Thyroid gland (tissue), 4 donors: ENCODE data around the gene OR4D6.

Experiments
- POLR2A ChIP-seq, 2 donors: fragments of 450-650 bp; IDR thresholded peaks; one replicate each; pipeline ENCODE4 v1.6.1; 2017; ENCODE audit warnings: antibody characterized with exemption in 2 of 2, mild to moderate bottlenecking in 2 of 2, moderate library complexity in 1 of 2
- TF ChIP-seq, protein P1 (sequence below), 6 experiments: fragments of 200-600 bp in 3 of 6; fragments of 450-650 bp in 3 of 6; sonication (generic) in 3 of 6; IDR thresholded peaks; one replicate each; pipeline ENCODE4 v1.5.1; 2016 to 2019; ENCODE audit warnings: antibody characterized with exemption in 6 of 6, mild to moderate bottlenecking in 2 of 6, inconsistent platforms in 1 of 6, moderate library complexity in 1 of 6

DNA sequence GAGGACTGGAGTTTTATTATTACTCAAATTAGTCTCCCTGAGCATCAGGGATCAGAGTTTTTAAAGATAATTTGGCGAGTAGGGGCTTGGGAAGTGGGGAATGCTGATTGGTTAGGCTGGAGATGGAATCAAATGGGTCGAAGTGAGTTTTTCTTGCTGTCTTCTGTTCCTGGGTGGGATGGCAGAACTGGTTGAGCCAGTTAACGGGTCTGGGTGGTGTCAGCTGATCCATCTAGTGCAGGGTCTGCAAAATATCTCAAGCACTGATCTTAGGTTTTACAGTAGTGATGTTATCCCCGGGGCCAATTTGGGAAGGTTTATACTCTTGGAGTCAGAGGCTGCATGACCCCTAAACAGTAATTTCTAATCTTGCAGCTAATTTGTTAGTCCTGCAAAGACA, 31.6 kb upstream of the OR4D6 start:
- TF ChIP-seq, protein P1, sequence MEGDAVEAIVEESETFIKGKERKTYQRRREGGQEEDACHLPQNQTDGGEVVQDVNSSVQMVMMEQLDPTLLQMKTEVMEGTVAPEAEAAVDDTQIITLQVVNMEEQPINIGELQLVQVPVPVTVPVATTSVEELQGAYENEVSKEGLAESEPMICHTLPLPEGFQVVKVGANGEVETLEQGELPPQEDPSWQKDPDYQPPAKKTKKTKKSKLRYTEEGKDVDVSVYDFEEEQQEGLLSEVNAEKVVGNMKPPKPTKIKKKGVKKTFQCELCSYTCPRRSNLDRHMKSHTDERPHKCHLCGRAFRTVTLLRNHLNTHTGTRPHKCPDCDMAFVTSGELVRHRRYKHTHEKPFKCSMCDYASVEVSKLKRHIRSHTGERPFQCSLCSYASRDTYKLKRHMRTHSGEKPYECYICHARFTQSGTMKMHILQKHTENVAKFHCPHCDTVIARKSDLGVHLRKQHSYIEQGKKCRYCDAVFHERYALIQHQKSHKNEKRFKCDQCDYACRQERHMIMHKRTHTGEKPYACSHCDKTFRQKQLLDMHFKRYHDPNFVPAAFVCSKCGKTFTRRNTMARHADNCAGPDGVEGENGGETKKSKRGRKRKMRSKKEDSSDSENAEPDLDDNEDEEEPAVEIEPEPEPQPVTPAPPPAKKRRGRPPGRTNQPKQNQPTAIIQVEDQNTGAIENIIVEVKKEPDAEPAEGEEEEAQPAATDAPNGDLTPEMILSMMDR (IDR thresholded peaks at IDR 0.05): no peak
- no peak for TF ChIP-seq POLR2A (IDR thresholded peaks at IDR 0.05)
